Testis (tissue), 2 donors: Measurements from ENCODE around the gene MPC1.

Experiments
- CTCF ChIP-seq, 3 experiments: fragments of 450-650 bp in 2 of 3; fragments of 200-600 bp in 1 of 3; sonication (generic) in 1 of 3; IDR thresholded peaks; one replicate each; pipeline ENCODE4 v1.5.1; 2016 to 2019; ENCODE audit warnings: antibody characterized with exemption in 3 of 3, mild to moderate bottlenecking in 2 of 3, moderate library complexity in 1 of 3
- POLR2A ChIP-seq: fragments of 450-650 bp; IDR thresholded peaks from one replicate; pipeline ENCODE4 v1.6.1; 2017; ENCODE audit warnings: antibody characterized with exemption, mild to moderate bottlenecking, moderate library complexity

- no peak for TF ChIP-seq POLR2A
- no peak for TF ChIP-seq CTCF (IDR thresholded peaks at IDR 0.05)
Measured at GRCh38 chr6:166366921-166367320, 15.8 kb downstream of the MPC1 start.
